HG02798 (cell line): Measurements from ENCODE around the gene MYOM3.
"Not testable (repeated sequence)": the region's sequence is repeated elsewhere in the genome, so short reads cannot be mapped to it uniquely, and the experiment has no call there.

ENCODE experiments used
- ATAC-seq: cut with Tn5 transposase; IDR thresholded peaks from one replicate; pipeline ENCODE4 v1.9.1; 2021; ENCODE audit warnings: mild to moderate bottlenecking; ENCODE audit not compliant: unreplicated experiment, poor library complexity

Gene MYOM3

GRCh38 chr1:24010650-24011049 is 101.3 kb downstream of the MYOM3 start:
- no peak for ATAC-seq

GRCh38 chr1:24009406-24009805 is 102.5 kb downstream of the MYOM3 start:
- ATAC-seq = no peak

GRCh38 chr1:24008574-24009184 is 103.3 kb downstream of the MYOM3 start:
- ATAC-seq = not testable (repeated sequence)

GRCh38 chr1:24007079-24007478 is 104.9 kb downstream of the MYOM3 start:
- no peak for ATAC-seq
